GM23248 (cell line): ENCODE data around the gene CAMK4. TPM values are rescaled to one million over a fixed set of nuclear protein-coding genes. Genes with fewer than 3 reads are reported as not detected.

Source experiments
- DNase-seq: peaks from one replicate; pipeline ENCODE4 v3.0.0-alpha.2; 2015
- H2AFZ ChIP-seq: fragments of 200-600 bp; sonication (generic); 2 replicates; pipeline ENCODE4 v1.6.1; 2016; ENCODE audit warnings: antibody characterized with exemption
- H3F3A ChIP-seq: fragments of 200-600 bp; sonication (generic); 2 replicates; pipeline ENCODE4 v1.6.1; 2016; ENCODE audit warnings: mild to moderate bottlenecking, antibody characterized with exemption, mixed run types; ENCODE audit not compliant: insufficient read depth
- H3K27ac ChIP-seq: fragments of 200-600 bp; sonication (generic); 2 replicates; pipeline ENCODE4 v1.5.1; 2016; ENCODE audit warnings: mild to moderate bottlenecking
- H3K27me3 ChIP-seq: fragments of 200-600 bp; sonication (generic); replicated peaks from 2 replicates; pipeline ENCODE4 v1.6.1; 2016; ENCODE audit warnings: mild to moderate bottlenecking; ENCODE audit not compliant: insufficient read depth
- H3K36me3 ChIP-seq: fragments of 200-600 bp; sonication (generic); 2 replicates; pipeline ENCODE4 v1.6.1; 2016; ENCODE audit warnings: low read depth, mild to moderate bottlenecking
- H3K4me1 ChIP-seq: fragments of 200-600 bp; sonication (generic); 2 replicates; pipeline ENCODE4 v1.6.1; 2016; ENCODE audit warnings: mild to moderate bottlenecking; ENCODE audit not compliant: insufficient read depth
- H3K4me2 ChIP-seq: fragments of 200-600 bp; sonication (generic); one replicate; pipeline ENCODE4 v1.6.1; 2016; ENCODE audit warnings: mild to moderate bottlenecking; ENCODE audit not compliant: unreplicated experiment
- H3K4me3 ChIP-seq: fragments of 200-600 bp; sonication (generic); 2 replicates; pipeline ENCODE4 v1.5.1; 2016; ENCODE audit warnings: mild to moderate bottlenecking
- H3K79me2 ChIP-seq: fragments of 200-600 bp; sonication (generic); 2 replicates; pipeline ENCODE4 v1.6.1; 2016; ENCODE audit warnings: mild to moderate bottlenecking; ENCODE audit not compliant: insufficient read depth
- H3K9ac ChIP-seq: fragments of 200-600 bp; sonication (generic); 2 replicates; pipeline ENCODE4 v1.6.1; 2016; ENCODE audit warnings: mild to moderate bottlenecking
- H3K9me2 ChIP-seq: fragments of 200-600 bp; sonication (generic); 2 replicates; pipeline ENCODE4 v1.6.1; 2016; ENCODE audit warnings: mixed run types, mild to moderate bottlenecking, moderate library complexity; ENCODE audit not compliant: insufficient read depth
- H3K9me3 ChIP-seq: fragments of 200-600 bp; sonication (generic); one replicate; pipeline ENCODE4 v1.6.1; 2017; ENCODE audit warnings: low read depth
- H4K20me1 ChIP-seq: fragments of 200-600 bp; sonication (generic); 2 replicates; pipeline ENCODE4 v1.6.0; 2016; ENCODE audit not compliant: insufficient read depth
- EZH2 ChIP-seq: fragments of 200-600 bp; sonication (generic); IDR thresholded peaks from 2 replicates; pipeline ENCODE4 v1.6.1; 2018; ENCODE audit warnings: antibody characterized with exemption, mild to moderate bottlenecking; ENCODE audit not compliant: insufficient read depth, poor library complexity, severe bottlenecking
- EZH2phosphoT487 ChIP-seq: fragments of 200-600 bp; sonication (generic); IDR thresholded peaks from 2 replicates; pipeline ENCODE4 v1.6.1; 2018; ENCODE audit warnings: antibody characterized with exemption, moderate library complexity, mild to moderate bottlenecking, low read depth; ENCODE audit not compliant: insufficient read depth
- WGBS, 2 experiments: methylation state at CpG; one replicate each; pipeline ENCODE4 v1.1.6; 2015 to 2017; ENCODE audit warnings: low lambda C conversion rate in 2 of 2, low coverage in 1 of 2; ENCODE audit errors: missing lambda C conversion rate in 2 of 2; 5-methylcytosine and 5-hydroxymethylcytosine counted together
- in situ Hi-C: fragments of 300-500 bp; cut with MboI; formaldehyde crosslinking; loops from 2 replicates; pipeline ENCODE4 v1.15.0; 2020
- polyA plus RNA-seq: library from polyadenylated mRNA; unstranded; fragments of >200 nt; fragmentation: Nextera tagmentation; extraction: Ambion mirVana; gene quantifications from 2 replicates; pipeline ENCODE4 v1.2.1, GENCODE V29; 2016
- total RNA-seq: library from RNA; depleted of rRNA; stranded (reverse); fragments of >200 nt; shearing (Covaris generic); gene quantifications from 2 replicates; pipeline ENCODE4 v1.2.3, GENCODE V29; 2014

CAMK4 gene
- total and polyA plus RNA-seq, 2 experiments from 2014 or later = 3.2 to 3.6 TPM

DNA sequence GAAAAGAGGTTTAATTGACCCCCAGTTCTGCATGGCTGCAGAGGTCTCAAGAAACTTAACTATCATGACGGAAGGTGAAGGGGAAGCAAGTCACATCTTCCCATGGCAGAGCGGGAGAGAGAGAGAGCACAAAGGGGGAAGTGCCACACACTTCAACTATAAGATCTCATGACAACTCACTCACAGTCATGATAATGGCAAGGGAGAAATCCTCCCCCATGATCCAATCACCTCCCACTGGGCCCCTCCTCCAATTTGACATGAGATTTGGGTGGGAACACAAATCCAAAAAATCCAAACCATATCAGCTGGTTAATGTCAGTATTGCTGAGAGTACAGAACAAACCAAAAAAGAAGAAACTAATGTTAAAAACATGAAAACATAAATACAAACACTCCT is 168.0 kb downstream of the CAMK4 start:
- H3K36me3 ChIP-seq = no peaks in the 10 kb centered on the region
- no peak overlapping the region for H3K9ac ChIP-seq
- TF ChIP-seq EZH2 (no peak), EZH2phosphoT487 (no peak)
- peaks cover 29% of the 10 kb centered on the region for H3F3A ChIP-seq
- H3K27ac ChIP-seq = no peak overlapping the region
- H3K27me3 ChIP-seq = no peaks in the 10 kb centered on the region
- peaks cover 37% of the 10 kb centered on the region for H3K4me1 ChIP-seq
- no peak for DNase-seq
- H3K4me3 ChIP-seq = no peak overlapping the region
- no peaks in the 10 kb centered on the region for H4K20me1 ChIP-seq
- in situ Hi-C loops = no loop called here
- no peak overlapping the region for H3K4me2 ChIP-seq
- H2AFZ ChIP-seq = no peak overlapping the region
- WGBS, 2 experiments = 87 to 95% methylated on average over 2 of the region's 2 CpGs
- no peaks in the 10 kb centered on the region for H3K9me2 ChIP-seq
- no peaks in the 10 kb centered on the region for H3K9me3 ChIP-seq
- H3K79me2 ChIP-seq = no peaks in the 10 kb centered on the region

DNA sequence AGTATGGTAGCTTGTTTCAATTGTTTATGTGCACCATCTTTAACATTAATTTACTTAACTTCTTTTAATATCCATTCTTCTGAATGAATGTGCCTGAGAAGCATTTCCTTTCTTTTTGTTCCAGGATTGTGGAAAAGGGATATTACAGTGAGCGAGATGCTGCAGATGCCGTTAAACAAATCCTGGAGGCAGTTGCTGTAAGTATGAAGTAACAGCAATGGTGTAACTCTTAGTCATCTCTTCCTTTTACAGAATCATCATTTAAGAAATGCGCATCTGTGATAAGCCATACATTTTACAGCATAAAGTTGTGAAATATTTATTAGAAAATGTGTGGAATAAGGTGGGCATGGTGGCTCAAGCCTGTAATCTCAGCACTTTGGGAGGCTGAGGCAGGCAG is 170.4 kb downstream of the CAMK4 start:
- TF ChIP-seq EZH2 = no peak
- no peak for TF ChIP-seq EZH2phosphoT487
- H2AFZ ChIP-seq = peak overlapping the region; percentile 20
- peaks cover 21% of the 10 kb centered on the region for H3F3A ChIP-seq
- peak overlapping the region; percentile 70 for H3K4me2 ChIP-seq
- H4K20me1 ChIP-seq = no peaks in the 10 kb centered on the region
- H3K9me3 ChIP-seq = no peaks in the 10 kb centered on the region
- peak overlapping the region; percentile 65 for H3K27ac ChIP-seq
- peaks cover 23% of the 10 kb centered on the region for H3K4me1 ChIP-seq
- H3K4me3 ChIP-seq = peak overlapping the region; percentile 31
- no peaks in the 10 kb centered on the region for H3K27me3 ChIP-seq
- H3K79me2 ChIP-seq = no peaks in the 10 kb centered on the region
- peak overlapping the region; percentile 15 for H3K9ac ChIP-seq
- H3K36me3 ChIP-seq = no peaks in the 10 kb centered on the region
- in situ Hi-C loops = no loop called here
- WGBS, 2 experiments = 2 to 3% methylated on average over 3 of the region's 3 CpGs
- peak; percentile 87 for DNase-seq
- H3K9me2 ChIP-seq = no peaks in the 10 kb centered on the region

DNA sequence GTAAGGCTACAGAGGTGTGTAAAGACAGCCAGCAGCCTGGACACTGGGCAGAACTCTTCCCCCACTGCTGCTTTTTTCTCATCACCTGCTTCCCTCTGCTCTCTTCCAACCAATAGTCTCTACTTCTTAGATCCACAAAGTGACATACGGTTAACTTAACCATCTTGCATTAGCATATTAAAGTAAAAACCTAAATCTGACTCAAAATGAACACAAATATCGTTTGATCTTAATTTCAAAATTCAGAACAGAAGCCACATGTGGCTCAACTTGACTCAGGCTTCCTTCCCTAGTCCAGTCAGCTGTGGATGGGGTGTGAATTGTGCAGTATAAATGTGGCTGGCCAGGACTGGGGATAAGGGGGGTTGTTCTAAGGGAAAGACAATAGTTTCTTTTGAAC is 173.8 kb downstream of the CAMK4 start:
- Histone ChIP-seq H3K4me1 (peaks cover 12% of the 10 kb centered on the region), H3K9me2 (no peaks in the 10 kb centered on the region), H3K79me2 (no peaks in the 10 kb centered on the region), H3K9ac (no peak overlapping the region), H3F3A (peaks cover 12% of the 10 kb centered on the region), H3K27ac (no peak overlapping the region), H3K36me3 (no peaks in the 10 kb centered on the region), H4K20me1 (no peaks in the 10 kb centered on the region), H3K27me3 (no peaks in the 10 kb centered on the region), H3K4me3 (no peak overlapping the region), H2AFZ (no peak overlapping the region), H3K9me3 (no peaks in the 10 kb centered on the region), H3K4me2 (no peak overlapping the region)
- TF ChIP-seq EZH2phosphoT487 = no peak
- in situ Hi-C loops = no loop called here
- no peak for DNase-seq
- WGBS, 2 experiments = 67 to 70% methylated on average over 2 of the region's 2 CpGs

DNA sequence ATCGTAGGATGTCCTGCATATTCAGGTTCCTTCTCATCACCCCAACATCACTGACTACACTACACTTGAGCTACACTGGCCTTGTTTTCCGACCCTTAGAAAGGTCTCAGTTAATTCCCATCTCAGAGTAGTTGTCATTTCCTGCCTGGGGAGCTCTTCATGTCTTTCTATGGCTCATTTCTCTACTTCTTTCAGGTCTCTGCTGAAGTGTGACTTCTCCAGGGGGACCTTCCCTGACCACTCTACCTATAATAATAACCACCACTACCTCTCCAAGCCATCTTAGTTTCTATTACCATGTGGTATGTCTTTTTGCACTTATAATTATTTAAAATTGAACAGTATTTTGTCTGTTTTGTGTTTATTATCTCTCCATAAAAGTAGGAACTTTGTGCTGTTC is 174.9 kb downstream of the CAMK4 start:
- no peak overlapping the region for H3K4me2 ChIP-seq
- H3K36me3 ChIP-seq = no peaks in the 10 kb centered on the region
- H3K79me2 ChIP-seq = no peaks in the 10 kb centered on the region
- WGBS, 2 experiments = 28 to 32% methylated on average over 2 of the region's 2 CpGs
- peaks cover 8% of the 10 kb centered on the region for H3F3A ChIP-seq
- no peak overlapping the region for H3K27ac ChIP-seq
- H3K9me2 ChIP-seq = no peaks in the 10 kb centered on the region
- in situ Hi-C loops = no loop called here
- H3K9me3 ChIP-seq = no peaks in the 10 kb centered on the region
- no peak overlapping the region for H2AFZ ChIP-seq
- no peak for DNase-seq
- no peaks in the 10 kb centered on the region for H3K27me3 ChIP-seq
- no peak overlapping the region for H3K4me3 ChIP-seq
- H3K4me1 ChIP-seq = peaks cover 8% of the 10 kb centered on the region
- no peak for TF ChIP-seq EZH2
- no peak for TF ChIP-seq EZH2phosphoT487
- no peaks in the 10 kb centered on the region for H4K20me1 ChIP-seq
- H3K9ac ChIP-seq = no peak overlapping the region

DNA sequence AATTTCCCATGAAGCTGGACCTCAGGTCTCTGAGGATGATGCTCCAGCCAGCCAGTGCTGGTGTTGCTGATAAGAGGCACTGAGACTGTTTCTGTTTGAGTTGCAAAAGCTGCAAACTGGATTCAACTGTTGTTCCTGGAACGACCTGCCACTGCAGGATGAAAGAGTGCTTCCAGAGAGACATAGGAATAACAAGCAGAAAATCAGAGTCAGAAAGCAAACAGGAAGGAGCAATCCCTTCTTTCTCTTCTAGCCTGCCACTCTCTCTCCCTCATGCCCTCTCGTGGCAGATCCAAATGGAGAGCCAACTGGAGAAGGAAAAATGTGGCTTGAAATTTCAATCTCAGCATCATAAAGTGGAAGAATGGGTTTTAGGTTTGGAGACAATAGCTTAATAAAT is 177.7 kb downstream of the CAMK4 start:
- no peaks in the 10 kb centered on the region for H3K36me3 ChIP-seq
- TF ChIP-seq EZH2 = no peak
- no peak for TF ChIP-seq EZH2phosphoT487
- no peaks in the 10 kb centered on the region for H3K27me3 ChIP-seq
- no peak overlapping the region for H3K9ac ChIP-seq
- in situ Hi-C loops = no loop called here
- no peak overlapping the region for H2AFZ ChIP-seq
- H3K4me1 ChIP-seq = no peaks in the 10 kb centered on the region
- DNase-seq = peak; percentile 25
- no peaks in the 10 kb centered on the region for H3F3A ChIP-seq
- no peak overlapping the region for H3K4me2 ChIP-seq
- no peak overlapping the region for H3K4me3 ChIP-seq
- H3K9me2 ChIP-seq = no peaks in the 10 kb centered on the region
- H3K9me3 ChIP-seq = no peaks in the 10 kb centered on the region
- H4K20me1 ChIP-seq = no peaks in the 10 kb centered on the region
- H3K27ac ChIP-seq = no peak overlapping the region
- H3K79me2 ChIP-seq = no peaks in the 10 kb centered on the region
- 10 to 11% methylated on average over 2 of the region's 2 CpGs for WGBS, 2 experiments
